ENCODE data around the gene ESRRA.

Gene ESRRA

DNA sequence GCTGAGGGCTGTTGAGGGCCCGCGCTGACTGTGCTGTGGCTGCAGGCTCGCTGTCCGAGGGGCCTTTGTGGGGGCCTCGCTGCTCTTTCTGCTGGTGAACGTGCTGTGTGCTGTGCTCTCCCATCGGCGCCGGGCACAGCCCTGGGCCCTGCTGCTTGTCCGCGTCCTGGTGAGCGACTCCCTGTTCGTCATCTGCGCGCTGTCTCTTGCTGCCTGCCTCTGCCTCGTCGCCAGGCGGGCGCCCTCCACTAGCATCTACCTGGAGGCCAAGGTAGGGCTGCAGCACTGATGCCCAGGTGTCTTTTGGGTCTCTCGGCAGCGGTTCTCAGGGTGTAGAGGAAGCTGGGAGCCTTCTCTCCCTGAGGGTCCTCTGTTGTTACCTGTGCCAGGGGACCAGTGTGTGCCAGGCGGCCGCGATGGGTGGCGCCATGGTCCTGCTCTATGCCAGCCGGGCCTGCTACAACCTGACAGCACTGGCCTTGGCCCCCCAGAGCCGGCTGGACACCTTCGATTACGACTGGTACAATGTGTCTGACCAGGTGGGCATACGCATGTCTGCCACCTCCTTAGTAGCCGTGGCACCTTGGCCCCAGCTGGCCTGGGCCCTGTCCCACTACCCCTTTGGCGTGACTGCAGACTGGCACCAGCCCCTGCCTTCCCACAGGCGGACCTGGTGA, 17.5 kb upstream of the ESRRA start:
- no peak overlapping the region for H4K91ac ChIP-seq (ENCODE audit: low read length)
- H3K23ac ChIP-seq (ENCODE audit: low read length in 2 of 2): no peak overlapping the region
- H2BK120ac ChIP-seq (ENCODE audit: low read depth, low read length): no peak overlapping the region
- no peaks in the 10 kb centered on the region for H3K9me3 ChIP-seq (ENCODE audit: control insufficient read depth, low read length)
- no peak overlapping the region for H3K4ac ChIP-seq (ENCODE audit: low read depth in 1 of 2, low read length in 2 of 2)
- H3K4me3 ChIP-seq (ENCODE audit: insufficient read depth in 1 of 2, low read depth in 1 of 2, low read length in 2 of 2): no peak overlapping the region
- H2BK12ac ChIP-seq (ENCODE audit: low read length in 2 of 2): no peak overlapping the region
- H3K9ac ChIP-seq (ENCODE audit: low read length): no peak overlapping the region
- H2AFZ ChIP-seq (ENCODE audit: low read depth, low read length): no peak overlapping the region
- H4K8ac ChIP-seq (ENCODE audit: low read length): no peak overlapping the region
- peaks cover 34% of the 10 kb centered on the region for H3K79me1 ChIP-seq (replicated peaks; ENCODE audit: low read length, poor library complexity, severe bottlenecking)
- H3K14ac ChIP-seq (ENCODE audit: low read length in 2 of 2): no peak overlapping the region
- no peak overlapping the region for H2AK5ac ChIP-seq (ENCODE audit: low read length, severe bottlenecking)
- WGBS: 96% methylated on average over 33 of the region's 33 CpGs
- no peak overlapping the region for H3K18ac ChIP-seq (ENCODE audit: low read depth in 1 of 2, low read length in 2 of 2)
- H2BK5ac ChIP-seq (ENCODE audit: low read depth, low read length, poor library complexity, severe bottlenecking): no peak overlapping the region
- DNase-seq: no peak
- no peak overlapping the region for H2BK15ac ChIP-seq (ENCODE audit: low read depth, poor library complexity, severe bottlenecking)
- H3K27ac ChIP-seq (ENCODE audit: low read length, poor library complexity, severe bottlenecking): no peak overlapping the region
- no peak overlapping the region for H3K4me2 ChIP-seq (ENCODE audit: low read length, poor library complexity, severe bottlenecking)
- peaks cover 41% of the 10 kb centered on the region for H3K4me1 ChIP-seq (ENCODE audit: control insufficient read depth, insufficient read depth, low read depth, low read length)
- H3K36me3 ChIP-seq (ENCODE audit: control insufficient read depth in 1 of 2, insufficient read depth in 2 of 2, low read depth in 1 of 2, low read length in 2 of 2): peaks cover 6 to 32% of the 10 kb centered on the region in 2 experiments
- H3K27me3 ChIP-seq (ENCODE audit: control insufficient read depth in 1 of 2, insufficient read depth in 1 of 2, low read length in 2 of 2): peaks cover 19 to 25% of the 10 kb centered on the region in 2 experiments

DNA sequence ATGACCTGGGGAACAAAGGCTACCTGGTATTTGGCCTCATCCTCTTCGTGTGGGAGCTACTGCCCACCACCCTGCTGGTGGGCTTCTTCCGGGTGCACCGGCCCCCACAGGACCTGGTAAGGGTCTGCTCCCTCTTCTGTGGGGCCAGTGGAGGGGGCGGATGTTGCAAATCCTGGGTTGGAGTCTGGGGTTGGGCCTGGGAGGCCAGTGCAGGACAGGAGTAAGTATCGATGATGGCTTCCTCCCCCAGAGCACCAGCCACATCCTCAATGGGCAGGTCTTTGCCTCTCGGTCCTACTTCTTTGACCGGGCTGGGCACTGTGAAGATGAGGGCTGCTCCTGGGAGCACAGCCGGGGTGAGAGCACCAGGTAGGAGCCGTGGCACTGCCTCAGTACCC, 17.0 kb upstream of the ESRRA start:
- Histone ChIP-seq H2AK5ac (ENCODE audit: low read length, severe bottlenecking) (no peak overlapping the region), H3K4me1 (ENCODE audit: control insufficient read depth, insufficient read depth, low read depth, low read length) (peaks cover 38% of the 10 kb centered on the region), H2BK120ac (ENCODE audit: low read depth, low read length) (no peak overlapping the region), H4K91ac (ENCODE audit: low read length) (no peak overlapping the region), H3K79me1 (replicated peaks; ENCODE audit: low read length, poor library complexity, severe bottlenecking) (peaks cover 29% of the 10 kb centered on the region), H3K9me3 (ENCODE audit: control insufficient read depth, low read length) (no peaks in the 10 kb centered on the region), H2AFZ (ENCODE audit: low read depth, low read length) (no peak overlapping the region), H3K14ac (ENCODE audit: low read length in 2 of 2) (no peak overlapping the region), H3K27ac (ENCODE audit: low read length, poor library complexity, severe bottlenecking) (no peak overlapping the region), H3K27me3 (ENCODE audit: control insufficient read depth in 1 of 2, insufficient read depth in 1 of 2, low read length in 2 of 2) (peaks cover 25 to 30% of the 10 kb centered on the region in 2 experiments), H3K4me2 (ENCODE audit: low read length, poor library complexity, severe bottlenecking) (no peak overlapping the region), H4K8ac (ENCODE audit: low read length) (no peak overlapping the region), H3K36me3 (ENCODE audit: control insufficient read depth in 1 of 2, insufficient read depth in 2 of 2, low read depth in 1 of 2, low read length in 2 of 2) (peaks cover under 1 to 29% of the 10 kb centered on the region in 2 experiments), H3K4ac (ENCODE audit: low read depth in 1 of 2, low read length in 2 of 2) (no peak overlapping the region), H2BK15ac (ENCODE audit: low read depth, poor library complexity, severe bottlenecking) (no peak overlapping the region), H3K9ac (ENCODE audit: low read length) (no peak overlapping the region), H2BK12ac (ENCODE audit: low read length in 2 of 2) (no peak overlapping the region), H3K18ac (ENCODE audit: low read depth in 1 of 2, low read length in 2 of 2) (no peak overlapping the region), H3K23ac (ENCODE audit: low read length in 2 of 2) (no peak overlapping the region), H2BK5ac (ENCODE audit: low read depth, low read length, poor library complexity, severe bottlenecking) (no peak overlapping the region), H3K4me3 (ENCODE audit: insufficient read depth in 1 of 2, low read depth in 1 of 2, low read length in 2 of 2) (no peak overlapping the region)
- no peak for DNase-seq
- 85% methylated on average over 8 of the region's 9 CpGs for WGBS

- peaks cover 34% of the 10 kb centered on the region for H3K4me1 ChIP-seq (ENCODE audit: control insufficient read depth, insufficient read depth, low read depth, low read length)
- 89% methylated on average over 11 of the region's 13 CpGs for WGBS
- no peak overlapping the region for H3K23ac ChIP-seq (ENCODE audit: low read length in 2 of 2)
- H2BK12ac ChIP-seq (ENCODE audit: low read length in 2 of 2): no peak overlapping the region
- H3K27me3 ChIP-seq (ENCODE audit: control insufficient read depth in 1 of 2, insufficient read depth in 1 of 2, low read length in 2 of 2): peaks cover 32 to 37% of the 10 kb centered on the region in 2 experiments
- H3K27ac ChIP-seq (ENCODE audit: low read length, poor library complexity, severe bottlenecking): no peak overlapping the region
- no peaks in the 10 kb centered on the region for H3K9me3 ChIP-seq (ENCODE audit: control insufficient read depth, low read length)
- H3K18ac ChIP-seq (ENCODE audit: low read depth in 1 of 2, low read length in 2 of 2): no peak overlapping the region
- DNase-seq: no peak
- no peak overlapping the region for H3K4me2 ChIP-seq (ENCODE audit: low read length, poor library complexity, severe bottlenecking)
- H3K79me1 ChIP-seq (replicated peaks; ENCODE audit: low read length, poor library complexity, severe bottlenecking): peaks cover 24% of the 10 kb centered on the region
- no peak overlapping the region for H4K8ac ChIP-seq (ENCODE audit: low read length)
- no peak overlapping the region for H3K9ac ChIP-seq (ENCODE audit: low read length)
- H2BK120ac ChIP-seq (ENCODE audit: low read depth, low read length): no peak overlapping the region
- no peak overlapping the region for H2AFZ ChIP-seq (ENCODE audit: low read depth, low read length)
- no peak overlapping the region for H3K14ac ChIP-seq (ENCODE audit: low read length in 2 of 2)
- H3K4ac ChIP-seq (ENCODE audit: low read depth in 1 of 2, low read length in 2 of 2): no peak overlapping the region
- no peak overlapping the region for H2BK5ac ChIP-seq (ENCODE audit: low read depth, low read length, poor library complexity, severe bottlenecking)
- H4K91ac ChIP-seq (ENCODE audit: low read length): no peak overlapping the region
- no peak overlapping the region for H2AK5ac ChIP-seq (ENCODE audit: low read length, severe bottlenecking)
- H2BK15ac ChIP-seq (ENCODE audit: low read depth, poor library complexity, severe bottlenecking): no peak overlapping the region
- H3K36me3 ChIP-seq (ENCODE audit: control insufficient read depth in 1 of 2, insufficient read depth in 2 of 2, low read depth in 1 of 2, low read length in 2 of 2): peaks cover 0 to 28% of the 10 kb centered on the region in 2 experiments
- no peak overlapping the region for H3K4me3 ChIP-seq (ENCODE audit: insufficient read depth in 1 of 2, low read depth in 1 of 2, low read length in 2 of 2)
These were observed 16.2 kb upstream of the ESRRA start for GRCh38 chr11:64289002-64289564.

DNA sequence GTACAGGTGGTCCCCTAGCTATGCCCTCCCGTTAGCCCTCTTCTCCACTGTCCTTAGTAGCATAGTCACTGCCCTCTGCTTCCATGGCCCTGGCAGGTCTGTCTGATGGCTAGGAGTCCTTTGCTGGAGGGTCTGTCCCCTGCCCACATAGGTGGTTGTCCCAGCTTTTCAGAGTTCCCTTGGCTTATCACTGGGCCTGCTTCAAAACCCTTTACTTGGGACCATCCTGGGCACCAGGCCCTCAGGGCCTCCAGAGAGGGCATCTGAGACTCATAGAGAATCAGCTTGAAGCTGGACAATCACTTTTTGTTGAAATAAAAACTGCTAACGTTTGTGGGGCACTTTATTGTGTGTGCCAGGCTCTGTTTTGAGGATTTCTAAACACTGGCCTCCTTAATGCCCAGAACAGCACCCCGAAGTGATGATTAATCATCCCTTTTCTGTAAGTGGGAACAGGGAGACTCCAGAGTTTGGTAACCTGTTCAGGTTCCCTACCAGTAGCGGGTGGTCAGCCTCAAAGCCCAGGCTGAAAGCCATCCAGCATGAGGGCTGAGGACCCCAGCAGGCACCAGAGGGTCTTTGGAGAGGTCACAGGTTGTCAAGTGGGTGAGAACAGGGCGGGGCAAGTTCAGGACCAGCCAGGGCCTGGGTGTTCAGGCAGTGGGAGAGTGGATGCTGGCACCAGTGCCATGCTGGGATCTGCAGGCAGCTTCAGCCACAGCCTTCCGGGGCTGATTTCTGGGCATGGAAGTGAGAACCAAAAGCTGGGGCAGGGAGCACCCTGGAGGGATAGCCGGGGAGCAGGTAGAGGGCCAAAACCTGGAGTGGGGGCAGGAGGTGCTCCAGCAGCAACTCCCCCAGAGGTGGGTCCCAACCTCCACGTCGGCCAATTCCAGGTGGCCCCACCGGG, 14.7 kb upstream of the ESRRA start:
- Histone ChIP-seq H3K27me3 (ENCODE audit: control insufficient read depth in 1 of 2, insufficient read depth in 1 of 2, low read length in 2 of 2) (peaks cover 45 to 49% of the 10 kb centered on the region in 2 experiments), H3K9ac (ENCODE audit: low read length) (no peak overlapping the region), H3K14ac (ENCODE audit: low read length in 2 of 2) (no peak overlapping the region), H2AK5ac (ENCODE audit: low read length, severe bottlenecking) (no peak overlapping the region), H4K8ac (ENCODE audit: low read length) (no peak overlapping the region), H3K9me3 (ENCODE audit: control insufficient read depth, low read length) (no peaks in the 10 kb centered on the region), H3K27ac (ENCODE audit: low read length, poor library complexity, severe bottlenecking) (no peak overlapping the region), H3K4me2 (ENCODE audit: low read length, poor library complexity, severe bottlenecking) (no peak overlapping the region), H3K18ac (ENCODE audit: low read depth in 1 of 2, low read length in 2 of 2) (no peak overlapping the region), H3K36me3 (ENCODE audit: control insufficient read depth in 1 of 2, insufficient read depth in 2 of 2, low read depth in 1 of 2, low read length in 2 of 2) (peaks cover 0 to 28% of the 10 kb centered on the region in 2 experiments), H2BK15ac (ENCODE audit: low read depth, poor library complexity, severe bottlenecking) (no peak overlapping the region), H2BK120ac (ENCODE audit: low read depth, low read length) (no peak overlapping the region), H3K23ac (ENCODE audit: low read length in 2 of 2) (no peak overlapping the region), H3K4me3 (ENCODE audit: insufficient read depth in 1 of 2, low read depth in 1 of 2, low read length in 2 of 2) (no peak overlapping the region), H2BK12ac (ENCODE audit: low read length in 2 of 2) (no peak overlapping the region), H3K4me1 (ENCODE audit: control insufficient read depth, insufficient read depth, low read depth, low read length) (peaks cover 34% of the 10 kb centered on the region), H3K4ac (ENCODE audit: low read depth in 1 of 2, low read length in 2 of 2) (no peak overlapping the region), H4K91ac (ENCODE audit: low read length) (no peak overlapping the region), H2BK5ac (ENCODE audit: low read depth, low read length, poor library complexity, severe bottlenecking) (no peak overlapping the region), H2AFZ (ENCODE audit: low read depth, low read length) (no peak overlapping the region), H3K79me1 (replicated peaks; ENCODE audit: low read length, poor library complexity, severe bottlenecking) (peaks cover 24% of the 10 kb centered on the region)
- 46% methylated on average over 10 of the region's 10 CpGs for WGBS
- no peak for DNase-seq

Data from mesenchymal stem cell (in vitro differentiated cells and primary cell).